ENCODE measurements around the gene OR56A4. TPM values are rescaled to one million over a fixed set of nuclear protein-coding genes. Genes with fewer than 3 reads are reported as not detected.
"Not testable (repeated sequence)": the region's sequence is repeated elsewhere in the genome, so short reads cannot be mapped to it uniquely, and the experiment has no call there.

OR56A4 gene
- polyA plus RNA-seq, 3 donors, result not detected

GRCh38 chr11:5968394-5968793 lies 38.4 kb downstream of the OR56A4 start, which contains the start of gene OR56A5:
Gene OR56A5 (minus strand): TSS chr11:5968494. CDS start chr11:5968494, 0 bp downstream.
- no peak within 1 kb of the TSS for H3K27ac ChIP-seq (ENCODE audit: low read depth, low read length)

- WGBS, 3 donors, result 62 to 79% (median 64%) methylated on average over 3 of the region's 3 CpGs
- H3K27ac ChIP-seq (ENCODE audit: low read depth, low read length), result no peak overlapping the region
Measured at GRCh38 chr11:5967708-5968107, 39.0 kb downstream of the OR56A4 start.

GRCh38 chr11:5966958-5967357 lies 39.8 kb downstream of the OR56A4 start:
- WGBS, 3 donors, result 56 to 72% (median 67%) methylated on average over 2 of the region's 2 CpGs
- no peak overlapping the region for H3K27ac ChIP-seq (ENCODE audit: low read depth, low read length)

- not testable (repeated sequence) for H3K27ac ChIP-seq (ENCODE audit: low read depth, low read length)
- 86 to 95% (median 94%) methylated on average over 33 to 40 of the region's 40 CpGs for WGBS, 3 donors
Measured at GRCh38 chr11:5960704-5961320, 45.9 kb downstream of the OR56A4 start.

- no peak overlapping the region for H3K27ac ChIP-seq (ENCODE audit: low read depth, low read length)
- WGBS, 3 donors, result 85 to 90% (median 89%) methylated on average over 3 of the region's 3 CpGs
Measured at GRCh38 chr11:5955586-5955985, 51.2 kb downstream of the OR56A4 start.

Other genes with a start within 250 kb of the OR56A4 start
- under 1 TPM in 1 of 3 donors, not detected in 2; 0.04 TPM for gene OR52N5, start 223.6 kb downstream of the OR56A4 start, polyA plus RNA-seq
- under 1 TPM in 1 of 3 donors, not detected in 2; 0.06 TPM for gene OR52N1, start 215.7 kb downstream of the OR56A4 start, polyA plus RNA-seq
- under 1 TPM in 1 of 3 donors, not detected in 2; 0.14 TPM for gene OR52N2, start 198.0 kb downstream of the OR56A4 start, polyA plus RNA-seq
- gene OR52E6, start 165.0 kb downstream of the OR56A4 start, polyA plus RNA-seq, result not detected
- not detected for gene OR52E8, start 149.3 kb downstream of the OR56A4 start, polyA plus RNA-seq
- not detected for gene OR52E4, start 126.3 kb downstream of the OR56A4 start, polyA plus RNA-seq
- not detected for gene OR52E5, start 113.7 kb downstream of the OR56A4 start, polyA plus RNA-seq
- gene OR56A3, start 64.7 kb downstream of the OR56A4 start, polyA plus RNA-seq, result not detected
- gene OR56A5, start 38.5 kb downstream of the OR56A4 start, polyA plus RNA-seq, result not detected
- gene OR52L1, start 20.0 kb downstream of the OR56A4 start, polyA plus RNA-seq, result not detected
- gene OR56A1, start 23.8 kb upstream of the OR56A4 start, polyA plus RNA-seq, result not detected
- gene OR56B4, start 100.7 kb upstream of the OR56A4 start, polyA plus RNA-seq, result not detected
- gene OR52B2, start 163.4 kb upstream of the OR56A4 start, polyA plus RNA-seq, result not detected
- gene OR52W1, start 192.3 kb upstream of the OR56A4 start, polyA plus RNA-seq, result not detected
- not detected for gene C11orf42, start 198.6 kb upstream of the OR56A4 start, polyA plus RNA-seq
- gene FHIP1B, start 227.7 kb upstream of the OR56A4 start, polyA plus RNA-seq, result 10 to 100 TPM; 23.7 to 35.4 (median 27.4) TPM
- under 1 TPM; 0.13 to 0.56 (median 0.18) TPM for gene CNGA4, start 232.1 kb upstream of the OR56A4 start, polyA plus RNA-seq

Measured in adipose tissue (tissue), 3 donors.